ENCODE results near the gene DLK2. TPM values are rescaled to one million over a fixed set of nuclear protein-coding genes. Genes with fewer than 3 reads are reported as not detected.

DLK2 gene
- total RNA-seq, 1 experiment from 2014 or later: 30.2 TPM

DNA sequence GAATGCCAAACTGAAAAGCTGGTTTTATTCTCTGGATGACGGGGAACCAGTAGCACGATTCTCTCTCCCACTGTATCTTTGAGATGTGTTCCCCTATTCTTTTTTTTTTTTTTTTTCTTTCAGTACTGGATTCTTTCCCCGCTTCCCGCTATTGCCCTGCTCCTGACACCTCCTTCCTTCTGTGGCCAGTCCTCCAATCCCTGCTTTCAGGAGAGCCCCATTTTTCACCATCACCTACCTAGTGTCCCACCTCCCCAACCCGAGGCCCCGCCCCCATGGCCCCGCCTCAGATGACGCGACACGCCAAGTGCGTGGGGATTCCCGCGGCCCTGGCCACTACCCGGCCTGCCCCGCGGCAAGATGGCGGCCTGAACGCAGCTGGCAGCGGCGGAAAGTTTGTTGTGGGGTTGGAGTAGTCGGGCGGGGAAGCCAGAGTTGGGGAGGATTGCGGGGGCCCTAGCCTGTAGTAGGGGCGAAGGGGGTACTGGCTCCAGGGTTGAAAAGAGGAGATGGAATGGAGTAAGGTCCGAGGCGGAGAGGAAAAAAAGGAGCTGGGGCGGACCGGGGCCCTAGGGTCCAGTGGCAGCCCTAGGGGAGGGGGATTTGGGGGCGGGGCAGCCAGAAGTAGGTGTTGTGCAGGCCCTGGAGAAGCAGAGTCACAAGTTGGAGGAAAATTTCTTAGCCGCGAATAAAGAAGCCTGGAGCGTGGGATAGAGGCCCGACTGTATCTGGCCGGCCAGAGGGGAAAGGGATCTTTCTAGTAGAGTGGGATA lies 22.1 kb upstream of the DLK2 start, which contains the start of gene TJAP1:
Gene TJAP1 (plus strand): TSS at position 336 of the 773 bp plus-strand sequence. CDS start 21,432 bp downstream, outside the sequence.
- intact Hi-C loops (cut with micrococcal nuclease): no loop called here
- peaks cover 26% of the 10 kb centered on the region for H3K4me1 Mint-ChIP-seq (ENCODE audit: insufficient read depth, unreplicated experiment)
- peaks cover 20% of the 10 kb centered on the region for H3K36me3 Mint-ChIP-seq (ENCODE audit: insufficient read depth, unreplicated experiment)
- ChIA-PET CTCF (interaction anchor here (0.7 to 4.2 kb wide), 4 partner anchors 12 to 298 kb away, joined by 3 to 36 read pairs (median 4); no protein-coding TSS in a partner anchor), POLR2A (interaction anchor here (0.6 to 11.7 kb wide), 18 partner anchors 13 to 419 kb away, joined by 3 to 209 read pairs (median 4); partner anchors contain the start of genes DLK2, LRRC73, MRPL2 and POLR1C)
- TF ChIP-seq CTCF (IDR thresholded peaks at IDR 0.05; ENCODE audit: unreplicated experiment): no peak
- H3K27ac Mint-ChIP-seq (ENCODE audit: low read depth, unreplicated experiment): peak within 1 kb of the TSS; percentile 97
- no TSS peak for BruUV-seq (replicated peaks)
- no peaks in the 10 kb centered on the region for H3K27me3 Mint-ChIP-seq (ENCODE audit: insufficient read depth, unreplicated experiment)
- no peaks in the 10 kb centered on the region for H3K9me3 Mint-ChIP-seq (ENCODE audit: unreplicated experiment)
- DNase-seq (ENCODE audit: unreplicated experiment): peak; percentile 88
- peak within 1 kb of the TSS; percentile 86 for H3K4me3 Mint-ChIP-seq (ENCODE audit: unreplicated experiment)

- intact Hi-C loops (cut with micrococcal nuclease): no loop called here
- ChIA-PET CTCF (interaction anchor here (0.7 to 1.8 kb wide), 3 partner anchors 13 to 298 kb away, joined by 3 to 5 read pairs (median 4); no protein-coding TSS in a partner anchor), POLR2A (interaction anchor here (0.6 to 11.7 kb wide), 10 partner anchors 12 to 418 kb away, joined by 3 to 209 read pairs (median 4); partner anchors contain the start of genes DLK2, MRPL2 and ZNF318)
- Mint-ChIP-seq H3K36me3 (ENCODE audit: insufficient read depth, unreplicated experiment) (peaks cover 17% of the 10 kb centered on the region), H3K4me3 (ENCODE audit: unreplicated experiment) (peak overlapping the region; percentile 86), H3K27ac (ENCODE audit: low read depth, unreplicated experiment) (peak overlapping the region; percentile 97), H3K9me3 (ENCODE audit: unreplicated experiment) (no peaks in the 10 kb centered on the region), H3K4me1 (ENCODE audit: insufficient read depth, unreplicated experiment) (peaks cover 20% of the 10 kb centered on the region), H3K27me3 (ENCODE audit: insufficient read depth, unreplicated experiment) (no peaks in the 10 kb centered on the region)
- no peak for DNase-seq (ENCODE audit: unreplicated experiment)
- BruUV-seq (replicated peaks): no TSS peak
- TF ChIP-seq CTCF (IDR thresholded peaks at IDR 0.05; ENCODE audit: unreplicated experiment): no peak
These were observed 21.4 kb upstream of the DLK2 start for GRCh38 chr6:43476746-43477145.

DNA sequence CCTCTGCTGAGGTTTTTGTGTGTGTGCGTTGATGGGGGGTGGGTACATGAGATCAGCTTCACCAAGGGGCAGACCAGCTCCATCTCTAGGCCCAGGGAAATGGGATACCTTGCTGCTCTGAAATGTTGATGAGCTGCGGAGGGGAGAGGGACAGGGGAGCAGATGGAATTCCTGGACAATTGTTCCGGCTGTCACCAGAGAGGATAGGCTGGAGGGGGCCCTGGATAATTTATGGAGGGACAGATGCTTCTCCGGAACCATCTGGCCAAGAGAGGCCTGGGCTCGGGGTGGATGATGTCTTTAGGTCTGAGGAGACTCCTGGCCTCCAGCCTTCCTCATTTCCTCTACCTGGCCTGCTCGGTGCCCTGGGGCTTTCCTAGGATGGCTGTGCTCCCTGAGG lies 20.2 kb upstream of the DLK2 start:
- H3K36me3 Mint-ChIP-seq (ENCODE audit: insufficient read depth, unreplicated experiment): peaks cover 15% of the 10 kb centered on the region
- H3K4me3 Mint-ChIP-seq (ENCODE audit: unreplicated experiment): no peak overlapping the region
- ChIA-PET POLR2A (interaction anchor here (0.6 to 11.7 kb wide), 3 partner anchors 19 to 106 kb away, joined by 3 to 209 read pairs (median 4); partner anchors contain the start of gene ZNF318), CTCF (interaction anchor here (0.5 to 0.6 kb wide), 2 partner anchors 759 to 762 kb away, joined by 4 read pairs; no protein-coding TSS in a partner anchor)
- no peak overlapping the region for H3K27ac Mint-ChIP-seq (ENCODE audit: low read depth, unreplicated experiment)
- H3K4me1 Mint-ChIP-seq (ENCODE audit: insufficient read depth, unreplicated experiment): peaks cover 10% of the 10 kb centered on the region
- no peaks in the 10 kb centered on the region for H3K27me3 Mint-ChIP-seq (ENCODE audit: insufficient read depth, unreplicated experiment)
- no peak for TF ChIP-seq CTCF (IDR thresholded peaks at IDR 0.05; ENCODE audit: unreplicated experiment)
- no peak for DNase-seq (ENCODE audit: unreplicated experiment)
- no TSS peak for BruUV-seq (replicated peaks)
- intact Hi-C loops (cut with micrococcal nuclease): no loop called here
- no peaks in the 10 kb centered on the region for H3K9me3 Mint-ChIP-seq (ENCODE audit: unreplicated experiment)

DNA sequence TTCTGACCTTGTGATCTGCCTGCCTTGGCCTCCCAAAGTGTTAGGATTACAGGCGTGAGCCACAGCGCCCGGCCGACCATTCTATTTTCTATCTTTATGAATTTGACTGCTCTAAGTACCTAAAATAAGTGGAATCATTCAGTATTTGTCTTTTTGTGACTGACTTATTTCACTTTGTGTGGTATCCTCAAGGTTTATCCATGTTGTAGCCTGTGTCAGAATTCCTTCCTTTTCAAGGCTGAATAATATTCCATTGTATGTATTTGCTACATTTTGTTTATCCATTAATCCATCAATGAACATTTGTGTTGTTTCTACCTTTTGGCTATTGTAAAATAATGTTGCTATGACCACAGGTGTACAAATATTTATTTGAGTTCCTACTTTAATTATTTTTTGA lies 17.2 kb upstream of the DLK2 start:
- no TSS peak for BruUV-seq (replicated peaks)
- CTCF ChIA-PET: interaction anchor here (0.7 to 1.2 kb wide), 4 partner anchors 23 to 39 kb away, joined by 3 read pairs; no protein-coding TSS in a partner anchor
- no peak for TF ChIP-seq CTCF (IDR thresholded peaks at IDR 0.05; ENCODE audit: unreplicated experiment)
- no peak overlapping the region for H3K4me3 Mint-ChIP-seq (ENCODE audit: unreplicated experiment)
- peaks cover 15% of the 10 kb centered on the region for H3K4me1 Mint-ChIP-seq (ENCODE audit: insufficient read depth, unreplicated experiment)
- intact Hi-C loops (cut with micrococcal nuclease): no loop called here
- no peaks in the 10 kb centered on the region for H3K27me3 Mint-ChIP-seq (ENCODE audit: insufficient read depth, unreplicated experiment)
- no peak overlapping the region for H3K27ac Mint-ChIP-seq (ENCODE audit: low read depth, unreplicated experiment)
- no peaks in the 10 kb centered on the region for H3K9me3 Mint-ChIP-seq (ENCODE audit: unreplicated experiment)
- POLR2A ChIA-PET: interaction anchor here (1.2 kb wide), 1 partner anchor 24 kb away, joined by 3 read pairs; no protein-coding TSS in a partner anchor
- H3K36me3 Mint-ChIP-seq (ENCODE audit: insufficient read depth, unreplicated experiment): no peaks in the 10 kb centered on the region
- DNase-seq (ENCODE audit: unreplicated experiment): no peak

Data from MCF 10A (cell line).